Myometrial cell (primary cell): Measurements from ENCODE around the gene OR1L4. TPM values are rescaled to one million over a fixed set of nuclear protein-coding genes. Genes with fewer than 3 reads are reported as not detected.

ENCODE experiments used
- total RNA-seq: library from RNA; depleted of rRNA; stranded (reverse); fragments of >200 nt; gene quantifications from 2 replicates; pipeline ENCODE4 v1.2.3, GENCODE V29; 2015

The OR1L4 gene
- total RNA-seq = not detected in 2 replicates

GRCh38 chr9:122723690-122724089 lies at the start of gene OR1L4:
Gene OR1L4 (plus strand): TSS chr9:122723990. CDS start chr9:122723990, 0 bp downstream.

GRCh38 chr9:122742003-122742402 lies 18.2 kb downstream of the OR1L4 start, which contains the start of gene OR1L6:
Gene OR1L6 (plus strand): TSS chr9:122742303. CDS start chr9:122749848, 7,545 bp downstream.

Other genes with a start within 250 kb of the OR1L4 start
- not detected in 2 replicates for gene OR1J1, start 246.1 kb upstream of the OR1L4 start, total RNA-seq
- gene OR1J2, start 213.2 kb upstream of the OR1L4 start, total RNA-seq = not detected in 2 replicates
- gene OR1J4, start 204.8 kb upstream of the OR1L4 start, total RNA-seq = not detected in 2 replicates
- not detected in 2 replicates for gene OR1N1, start 196.7 kb upstream of the OR1L4 start, total RNA-seq
- not detected in 2 replicates for gene OR1N2, start 170.9 kb upstream of the OR1L4 start, total RNA-seq
- gene OR1L8, start 140.6 kb upstream of the OR1L4 start, total RNA-seq = not detected in 2 replicates
- gene OR1Q1, start 109.3 kb upstream of the OR1L4 start, total RNA-seq = not detected in 2 replicates
- gene OR1B1, start 66.4 kb upstream of the OR1L4 start, total RNA-seq = not detected in 2 replicates
- not detected in 2 replicates for gene OR1L1, start 62.3 kb upstream of the OR1L4 start, total RNA-seq
- gene OR1L3, start 48.9 kb upstream of the OR1L4 start, total RNA-seq = not detected in 2 replicates
- gene OR1L6, start 18.3 kb downstream of the OR1L4 start, total RNA-seq = not detected in 2 replicates
- not detected in 2 replicates for gene OR5C1, start 64.9 kb downstream of the OR1L4 start, total RNA-seq
- gene OR1K1, start 76.1 kb downstream of the OR1L4 start, total RNA-seq = not detected in 2 replicates
- 15.3 and 17.0 TPM in 2 replicates for gene PDCL, start 104.6 kb downstream of the OR1L4 start, total RNA-seq
- gene RC3H2, start 181.4 kb downstream of the OR1L4 start, total RNA-seq = 14.7 and 18.1 TPM in 2 replicates
- 6.3 and 6.9 TPM in 2 replicates for gene ZBTB6, start 189.3 kb downstream of the OR1L4 start, total RNA-seq
- gene ZBTB26, start 207.5 kb downstream of the OR1L4 start, total RNA-seq = 1.2 and 2.1 TPM in 2 replicates
- 8.9 and 11.5 TPM in 2 replicates for gene RABGAP1, start 217.0 kb downstream of the OR1L4 start, total RNA-seq